ENCODE measurements around the gene CASQ2. TPM values are rescaled to one million over a fixed set of nuclear protein-coding genes. Genes with fewer than 3 reads are reported as not detected.

Gene CASQ2
- total RNA-seq, 2 experiments from 2014 or later, result not detected

- ChIA-PET CTCF (no interaction called here), POLR2A (interaction anchor here (0.6 kb wide), 1 partner anchor 282 kb away, joined by 4 read pairs; no protein-coding TSS in a partner anchor)
Observed at GRCh38 chr1:115746021-115746690, 22.4 kb downstream of the CASQ2 start.

DNA sequence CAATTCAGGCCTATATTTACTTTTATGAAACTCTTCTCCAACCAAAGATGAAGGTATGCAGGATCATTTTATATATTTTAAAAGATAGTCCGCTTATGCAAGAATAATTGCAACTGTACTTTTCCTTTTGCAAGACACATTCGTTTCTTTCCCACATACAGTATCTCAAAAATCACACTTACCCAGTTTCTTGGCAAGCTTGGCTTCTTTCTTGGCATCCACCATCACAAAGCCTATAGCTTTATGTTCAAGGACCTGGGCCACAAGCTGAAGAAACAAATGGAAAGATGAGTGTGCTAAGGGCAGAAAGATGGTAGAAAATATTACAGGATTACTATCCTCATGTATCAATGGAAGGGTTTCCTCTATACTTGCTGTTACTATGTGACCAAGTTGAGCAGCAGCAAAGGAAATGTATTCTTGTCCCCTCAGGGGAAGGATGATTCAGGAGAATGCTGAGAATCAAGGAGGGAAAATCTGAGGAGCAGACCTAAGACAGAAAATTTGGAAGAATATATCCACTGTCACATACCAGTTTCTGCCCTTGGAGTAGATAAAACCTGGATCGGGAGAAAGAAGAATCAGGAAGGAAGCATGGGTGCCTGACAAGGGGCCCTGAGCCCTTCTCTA, 23.8 kb downstream of the CASQ2 start:
- POLR2A ChIA-PET, result no interaction called here
- CTCF ChIA-PET, result no interaction called here

GRCh38 chr1:115740811-115741210, 27.7 kb downstream of the CASQ2 start:
- POLR2A ChIA-PET, result no interaction called here
- CTCF ChIA-PET, result no interaction called here

GRCh38 chr1:115732316-115732715, 36.2 kb downstream of the CASQ2 start:
- ChIA-PET POLR2A (no interaction called here), CTCF (no interaction called here)

- POLR2A ChIA-PET, result no interaction called here
- CTCF ChIA-PET, result no interaction called here
Observed at GRCh38 chr1:115729756-115730155, 38.8 kb downstream of the CASQ2 start.

GRCh38 chr1:115728341-115728740, 40.2 kb downstream of the CASQ2 start:
- CTCF ChIA-PET, result no interaction called here
- POLR2A ChIA-PET, result no interaction called here

DNA sequence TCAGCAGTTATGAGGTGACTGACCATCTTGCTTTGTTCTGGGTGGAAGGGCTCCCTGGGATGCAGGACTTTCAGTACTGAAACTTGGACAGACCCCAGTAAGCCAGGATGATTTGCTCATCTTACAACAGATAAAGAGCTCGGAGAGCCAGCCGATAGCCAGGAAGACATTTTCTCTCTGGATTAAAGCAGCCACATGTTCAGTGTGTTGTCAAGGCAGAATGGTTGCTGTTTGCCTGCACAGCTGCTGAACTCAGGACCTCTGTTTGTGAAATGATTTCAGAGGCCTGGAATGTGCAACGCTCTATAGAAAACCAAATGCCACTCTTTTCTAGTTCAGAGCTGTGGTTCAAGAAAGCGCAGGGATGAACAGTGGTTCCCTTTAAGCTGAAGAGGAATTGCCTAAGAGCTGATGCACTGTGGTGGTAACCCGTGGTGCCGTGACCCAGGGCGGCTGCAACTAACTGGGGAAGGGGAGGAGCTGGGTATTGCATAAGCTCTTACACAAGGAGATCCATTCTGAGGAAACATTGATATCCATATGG, 40.7 kb downstream of the CASQ2 start:
- ChIA-PET CTCF (no interaction called here), POLR2A (no interaction called here)

DNA sequence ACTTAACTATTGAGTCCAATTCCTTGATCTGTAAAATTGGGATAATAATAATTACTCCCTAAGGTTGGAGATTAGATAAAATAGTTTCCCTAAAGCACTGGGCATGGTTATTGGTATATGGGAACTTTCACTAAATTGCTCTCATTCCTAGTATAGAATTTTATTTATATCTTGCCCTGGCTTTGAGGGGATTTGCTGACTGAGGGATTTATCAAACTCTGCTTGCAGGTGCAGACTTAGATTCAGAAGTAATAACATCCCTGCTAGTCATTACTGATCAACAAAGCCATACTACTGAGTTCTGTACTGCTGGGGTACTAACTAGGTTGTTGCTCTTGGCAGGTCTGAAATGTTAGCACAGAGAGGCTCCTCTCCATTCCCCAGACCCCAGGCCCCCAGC, 41.9 kb downstream of the CASQ2 start:
- CTCF ChIA-PET, result no interaction called here
- POLR2A ChIA-PET, result no interaction called here

DNA sequence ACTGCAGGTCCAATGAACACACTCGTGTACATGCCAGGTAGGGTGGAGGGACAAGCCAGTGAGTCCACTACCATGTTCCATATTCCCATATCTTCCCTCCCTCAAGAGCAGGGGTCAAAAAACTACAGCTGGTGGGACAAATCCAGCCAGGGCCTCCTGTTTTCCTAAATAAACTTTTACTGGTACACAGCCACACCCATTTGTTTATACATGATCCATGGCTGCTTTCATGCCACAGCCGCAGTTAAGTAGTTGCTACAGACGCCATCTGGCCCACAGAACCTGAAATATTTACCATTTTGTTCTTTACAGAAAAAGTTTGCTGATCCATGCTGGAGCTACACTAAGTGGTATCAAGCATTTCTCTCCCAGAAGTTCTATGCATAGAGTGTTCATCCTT, 42.4 kb downstream of the CASQ2 start:
- POLR2A ChIA-PET, result no interaction called here

GRCh38 chr1:115725600-115725999, 42.9 kb downstream of the CASQ2 start:
- ChIA-PET POLR2A (no interaction called here), CTCF (interaction anchor here (0.6 kb wide), 1 partner anchor 50 kb away, joined by 3 read pairs; no protein-coding TSS in a partner anchor)

More for the DNA sequence above, 42.4 kb downstream of the CASQ2 start:
- CTCF ChIA-PET, result no interaction called here

- CTCF ChIA-PET, result no interaction called here
Observed at GRCh38 chr1:115723756-115724155, 44.8 kb downstream of the CASQ2 start.

GRCh38 chr1:115722221-115722620, 46.3 kb downstream of the CASQ2 start:
- POLR2A ChIA-PET, result no interaction called here
- CTCF ChIA-PET, result no interaction called here

More at GRCh38 chr1:115723756-115724155, 44.8 kb downstream of the CASQ2 start:
- POLR2A ChIA-PET, result no interaction called here

DNA sequence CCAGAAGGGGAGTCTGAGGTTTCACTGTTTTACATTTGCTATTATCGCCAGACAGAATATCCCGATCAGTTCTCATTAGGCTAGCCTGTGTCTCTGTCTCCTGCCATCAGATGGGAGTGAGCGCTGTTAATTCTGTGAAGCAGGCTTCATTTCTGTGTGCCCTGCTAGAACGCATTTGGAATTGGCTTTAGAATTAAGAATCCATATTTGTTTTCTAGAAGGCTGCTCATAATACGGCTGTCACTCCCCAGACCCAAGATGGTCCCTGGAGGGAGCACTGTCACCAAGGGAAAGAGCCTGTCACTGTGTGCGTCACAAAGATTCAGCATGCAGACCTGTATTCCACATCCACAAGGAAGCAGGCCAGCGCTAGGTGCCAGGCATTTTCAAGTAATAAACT, 49.2 kb downstream of the CASQ2 start:
- CTCF ChIA-PET, result no interaction called here

GRCh38 chr1:115718011-115718754, 50.3 kb downstream of the CASQ2 start:
- CTCF ChIA-PET, result no interaction called here
- POLR2A ChIA-PET, result no interaction called here

More for the DNA sequence above, 49.2 kb downstream of the CASQ2 start:
- POLR2A ChIA-PET, result no interaction called here

DNA sequence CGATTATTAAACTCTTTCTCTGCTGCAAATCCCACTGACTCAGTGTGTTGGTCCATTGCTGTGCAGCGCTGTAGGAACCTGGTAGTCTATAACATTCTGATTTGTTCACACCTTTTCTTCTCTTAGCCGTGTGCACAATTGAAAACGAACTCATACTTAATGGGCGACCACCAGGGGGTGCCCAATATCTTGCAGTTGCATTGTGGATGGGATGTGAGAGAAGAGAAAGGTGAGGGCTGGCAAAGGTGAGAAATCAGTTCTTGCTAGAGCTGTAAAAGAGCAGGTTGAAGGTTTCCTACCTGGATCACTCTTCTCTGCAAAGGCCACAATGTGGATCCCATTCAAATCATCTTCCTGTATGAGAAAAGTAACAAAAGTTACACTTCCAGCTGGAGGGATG, 51.0 kb downstream of the CASQ2 start:
- POLR2A ChIA-PET, result no interaction called here
- CTCF ChIA-PET, result no interaction called here

- ChIA-PET CTCF (no interaction called here), POLR2A (no interaction called here)
Observed at GRCh38 chr1:115714572-115715141, 53.9 kb downstream of the CASQ2 start.

GRCh38 chr1:115713906-115714305, 54.6 kb downstream of the CASQ2 start:
- ChIA-PET POLR2A (no interaction called here), CTCF (no interaction called here)

GRCh38 chr1:115712911-115713609, 55.5 kb downstream of the CASQ2 start:
- CTCF ChIA-PET, result no interaction called here
- POLR2A ChIA-PET, result no interaction called here

DNA sequence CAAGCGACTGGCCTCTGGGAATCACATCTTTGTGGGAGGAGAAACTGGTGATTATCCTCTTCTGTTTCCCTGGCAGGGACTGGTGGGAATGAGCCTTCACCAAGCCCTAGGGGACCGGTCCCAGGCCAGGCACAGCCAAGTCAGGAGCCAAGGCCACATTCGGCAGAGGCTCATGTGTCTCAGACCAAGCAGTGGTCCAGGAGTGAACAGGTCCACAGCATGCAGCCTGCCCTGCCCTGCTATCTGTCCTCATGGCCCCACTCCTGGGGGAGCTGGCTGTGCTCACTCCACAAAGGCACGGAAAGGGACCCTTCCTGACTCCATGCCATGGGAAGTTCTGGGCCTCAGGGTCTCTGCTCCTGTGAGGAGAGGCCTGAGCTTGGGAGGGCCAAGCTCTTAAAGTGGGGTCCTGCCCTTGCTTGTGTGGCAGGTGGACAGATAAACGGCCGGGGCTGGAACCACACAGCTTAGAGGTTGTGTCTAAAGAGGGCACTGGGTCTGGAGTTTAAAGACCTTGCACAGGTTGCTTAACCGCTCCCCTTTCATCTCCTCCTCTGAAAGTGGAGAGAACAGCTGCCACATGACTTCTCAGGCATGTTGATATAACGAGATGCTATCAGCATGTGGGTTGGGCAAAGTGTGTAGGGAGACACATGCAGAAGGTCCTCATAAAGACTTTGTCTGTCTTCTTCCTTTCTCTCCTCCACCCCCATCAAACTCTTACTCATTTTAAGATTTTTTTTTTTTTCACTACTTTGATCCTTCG, 57.5 kb downstream of the CASQ2 start:
- ChIA-PET POLR2A (no interaction called here), CTCF (interaction anchor here (0.9 kb wide), 1 partner anchor 103 kb away, joined by 3 read pairs; no protein-coding TSS in a partner anchor)

Measured in activated CD8-positive, alpha-beta memory T cell treated with anti-CD3 and anti-CD28 coated beads for 36 hours (primary cell).